ENCODE results near the gene GPR39.

The GPR39 gene

DNA sequence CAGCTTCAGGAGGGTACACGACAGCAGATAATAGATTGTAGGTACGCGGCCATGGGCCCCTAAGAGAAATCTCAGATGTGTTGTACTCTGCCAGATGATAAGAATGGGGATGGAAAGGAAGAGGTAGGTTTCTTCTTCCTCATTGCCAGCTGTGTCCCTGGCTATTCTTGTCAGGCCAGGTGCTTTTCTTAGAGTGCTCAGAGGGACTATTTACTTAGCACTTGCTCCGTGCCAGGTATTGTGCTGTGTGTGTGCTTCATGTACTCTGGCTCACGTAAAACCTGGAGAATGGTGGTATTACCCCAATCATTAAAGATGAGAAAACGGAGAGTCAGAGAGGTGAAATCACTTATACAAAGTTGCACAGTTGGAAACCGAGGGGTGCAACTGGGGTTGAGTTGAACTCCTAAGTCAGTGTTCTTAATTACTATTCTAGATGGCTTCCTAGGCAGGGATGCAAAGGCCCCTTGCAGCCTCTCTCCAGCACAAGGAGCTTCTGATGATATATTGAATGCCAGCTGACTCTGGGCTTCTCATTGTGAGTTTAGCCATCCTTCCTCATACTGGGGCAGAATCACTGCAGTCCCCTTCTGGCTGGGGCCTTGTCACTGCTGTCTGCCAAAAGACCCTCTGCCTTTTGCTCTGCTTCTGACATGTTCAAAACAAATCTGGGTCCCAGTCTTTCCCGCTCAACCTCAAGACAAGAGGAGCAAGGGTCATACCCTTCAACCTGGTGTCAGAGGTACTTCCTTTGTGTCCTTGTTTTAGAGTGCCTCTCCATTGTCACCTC is 192.7 kb downstream of the GPR39 start:
- peak overlapping the region; percentile 5 for H3K27ac Mint-ChIP-seq
- peaks cover 75% of the 10 kb centered on the region for H3K4me1 Mint-ChIP-seq
- no peaks in the 10 kb centered on the region for H3K9me3 Mint-ChIP-seq
- TF ChIP-seq, protein P1, sequence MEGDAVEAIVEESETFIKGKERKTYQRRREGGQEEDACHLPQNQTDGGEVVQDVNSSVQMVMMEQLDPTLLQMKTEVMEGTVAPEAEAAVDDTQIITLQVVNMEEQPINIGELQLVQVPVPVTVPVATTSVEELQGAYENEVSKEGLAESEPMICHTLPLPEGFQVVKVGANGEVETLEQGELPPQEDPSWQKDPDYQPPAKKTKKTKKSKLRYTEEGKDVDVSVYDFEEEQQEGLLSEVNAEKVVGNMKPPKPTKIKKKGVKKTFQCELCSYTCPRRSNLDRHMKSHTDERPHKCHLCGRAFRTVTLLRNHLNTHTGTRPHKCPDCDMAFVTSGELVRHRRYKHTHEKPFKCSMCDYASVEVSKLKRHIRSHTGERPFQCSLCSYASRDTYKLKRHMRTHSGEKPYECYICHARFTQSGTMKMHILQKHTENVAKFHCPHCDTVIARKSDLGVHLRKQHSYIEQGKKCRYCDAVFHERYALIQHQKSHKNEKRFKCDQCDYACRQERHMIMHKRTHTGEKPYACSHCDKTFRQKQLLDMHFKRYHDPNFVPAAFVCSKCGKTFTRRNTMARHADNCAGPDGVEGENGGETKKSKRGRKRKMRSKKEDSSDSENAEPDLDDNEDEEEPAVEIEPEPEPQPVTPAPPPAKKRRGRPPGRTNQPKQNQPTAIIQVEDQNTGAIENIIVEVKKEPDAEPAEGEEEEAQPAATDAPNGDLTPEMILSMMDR (IDR thresholded peaks at IDR 0.05), result no peak
- H3K27me3 Mint-ChIP-seq (ENCODE audit: low read depth, poor library complexity), result peaks cover 3% of the 10 kb centered on the region
- no peak overlapping the region for H3K4me3 Mint-ChIP-seq
- no peak for DNase-seq
- no peaks in the 10 kb centered on the region for H3K36me3 Mint-ChIP-seq (ENCODE audit: low read depth)

DNA sequence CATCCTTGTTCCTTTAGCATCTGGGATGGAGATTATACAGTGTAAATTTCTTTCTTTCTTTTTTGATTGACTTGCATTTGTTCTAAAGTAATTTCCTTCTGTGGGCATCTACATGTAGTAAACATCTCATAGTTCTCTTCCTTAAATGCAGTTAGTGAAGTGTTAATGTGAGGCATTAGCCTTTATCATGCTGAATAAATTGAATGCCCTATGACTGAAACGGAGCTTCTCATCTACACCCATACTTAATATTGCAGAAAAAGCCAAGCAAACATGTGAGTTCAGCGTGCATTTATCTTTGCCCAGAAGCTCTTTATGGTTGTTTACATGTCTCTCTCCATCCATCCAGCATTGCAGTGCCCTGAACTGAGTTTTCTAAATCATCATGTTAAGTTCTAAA is 195.1 kb downstream of the GPR39 start:
- no peak for DNase-seq
- Mint-ChIP-seq H3K27me3 (ENCODE audit: low read depth, poor library complexity) (no peaks in the 10 kb centered on the region), H3K4me1 (peaks cover 66% of the 10 kb centered on the region), H3K4me3 (no peak overlapping the region), H3K36me3 (ENCODE audit: low read depth) (no peaks in the 10 kb centered on the region), H3K27ac (no peak overlapping the region), H3K9me3 (no peaks in the 10 kb centered on the region)
- TF ChIP-seq, protein P1 (IDR thresholded peaks at IDR 0.05), result no peak

DNA sequence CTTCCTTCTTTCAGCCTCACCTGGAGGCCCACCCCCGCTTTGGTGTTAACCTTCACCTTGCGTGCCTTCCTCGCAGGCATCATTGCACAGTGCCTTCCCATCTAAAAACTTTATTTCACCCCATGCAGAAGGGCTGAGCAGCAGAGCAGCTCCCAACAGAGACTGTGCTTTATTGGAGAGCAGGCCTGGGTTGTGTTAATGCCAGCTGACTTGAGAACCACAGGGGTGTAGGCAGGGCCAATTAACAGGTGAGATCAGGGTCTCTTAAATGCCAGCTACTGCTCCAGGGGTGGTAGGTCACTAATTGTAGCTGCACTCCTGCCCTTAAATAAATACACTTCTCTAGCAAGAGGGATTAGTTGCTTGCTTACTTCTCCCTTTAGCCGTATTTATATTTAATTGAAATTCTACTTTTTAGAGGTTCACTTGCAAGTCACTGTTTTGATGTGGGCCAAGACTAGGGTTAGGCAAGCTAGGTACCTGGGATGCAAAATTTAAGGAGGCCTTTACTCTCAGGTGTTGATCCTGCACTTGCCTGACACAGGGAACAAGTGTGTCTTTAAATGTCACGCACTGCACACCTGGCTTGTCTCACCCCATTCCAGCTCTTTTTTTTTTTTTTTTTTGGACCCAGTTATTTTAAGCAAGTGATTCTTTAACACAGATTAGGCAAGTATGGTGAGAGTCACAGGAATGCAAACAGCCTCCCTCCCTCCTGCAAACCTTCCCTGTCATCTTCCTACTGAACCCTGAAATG is 198.9 kb downstream of the GPR39 start:
- no peak for DNase-seq
- Mint-ChIP-seq H3K4me3 (no peak overlapping the region), H3K9me3 (no peaks in the 10 kb centered on the region), H3K36me3 (ENCODE audit: low read depth) (no peaks in the 10 kb centered on the region), H3K4me1 (peaks cover 49% of the 10 kb centered on the region), H3K27me3 (ENCODE audit: low read depth, poor library complexity) (peaks cover 4% of the 10 kb centered on the region), H3K27ac (no peak overlapping the region)
- TF ChIP-seq, protein P1 (IDR thresholded peaks at IDR 0.05), result no peak

DNA sequence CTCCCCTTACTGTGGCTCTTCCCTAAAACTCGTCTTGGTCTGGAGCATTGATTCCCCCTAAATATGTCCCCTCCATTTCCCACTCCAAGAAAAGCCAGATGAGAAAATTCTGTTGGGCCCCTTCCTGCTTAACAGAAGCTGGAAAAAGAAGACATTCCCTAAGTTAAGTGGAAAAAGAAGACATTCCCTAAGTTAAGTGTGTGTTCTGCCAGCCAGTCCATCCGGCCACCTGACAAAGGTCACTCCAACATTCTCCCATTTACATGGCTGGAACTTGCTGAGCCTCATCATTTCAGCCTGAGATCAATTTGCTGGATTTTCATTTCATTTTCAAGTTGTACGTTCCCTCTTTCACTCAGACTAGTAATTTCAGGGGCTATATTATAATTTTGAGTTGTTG is 201.4 kb downstream of the GPR39 start:
- H3K9me3 Mint-ChIP-seq, result no peaks in the 10 kb centered on the region
- no peaks in the 10 kb centered on the region for H3K36me3 Mint-ChIP-seq (ENCODE audit: low read depth)
- H3K4me1 Mint-ChIP-seq, result peaks cover 31% of the 10 kb centered on the region
- TF ChIP-seq, protein P1 (IDR thresholded peaks at IDR 0.05), result no peak
- no peak for DNase-seq
- no peak overlapping the region for H3K4me3 Mint-ChIP-seq
- peaks cover 4% of the 10 kb centered on the region for H3K27me3 Mint-ChIP-seq (ENCODE audit: low read depth, poor library complexity)
- no peak overlapping the region for H3K27ac Mint-ChIP-seq

DNA sequence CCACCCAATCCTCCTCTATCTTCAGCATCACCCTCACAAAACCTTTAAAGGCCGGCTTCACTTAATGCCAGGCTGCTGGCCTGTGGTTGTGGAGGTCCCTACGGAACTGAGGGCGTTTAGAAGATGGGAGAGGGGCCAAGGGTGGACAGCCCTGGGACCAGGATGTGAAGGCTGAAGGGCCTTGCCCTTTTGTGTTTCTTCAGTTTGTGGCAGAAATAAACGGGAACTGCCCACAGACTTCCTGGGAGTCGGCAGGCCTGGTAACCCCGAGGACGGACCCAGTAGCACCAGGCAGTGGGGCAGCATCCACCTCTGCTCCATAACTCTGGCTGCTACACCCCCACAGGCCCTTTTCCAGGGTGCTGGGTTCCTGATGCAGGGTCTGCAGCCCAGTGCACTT is 202.1 kb downstream of the GPR39 start:
- Mint-ChIP-seq H3K4me3 (no peak overlapping the region), H3K27me3 (ENCODE audit: low read depth, poor library complexity) (peaks cover 4% of the 10 kb centered on the region), H3K27ac (no peak overlapping the region), H3K9me3 (no peaks in the 10 kb centered on the region), H3K36me3 (ENCODE audit: low read depth) (no peaks in the 10 kb centered on the region), H3K4me1 (peaks cover 31% of the 10 kb centered on the region)
- no peak for DNase-seq
- TF ChIP-seq, protein P1 (IDR thresholded peaks at IDR 0.05), result no peak
